HG02870 (cell line): ENCODE results near the gene GM2A.
A peak's percentile ranks its signal among the peaks of the same experiment; 100 is the strongest.
"Not testable (repeated sequence)": the region's sequence is repeated elsewhere in the genome, so short reads cannot be mapped to it uniquely, and the experiment has no call there.

ENCODE experiments used
- ATAC-seq: cut with Tn5 transposase; IDR thresholded peaks from one replicate; pipeline ENCODE4 v1.9.1; 2021; ENCODE audit warnings: mild to moderate bottlenecking, moderate library complexity; ENCODE audit not compliant: unreplicated experiment

The GM2A gene

GRCh38 chr5:151227918-151228447 is 25.0 kb upstream of the GM2A start:
- ATAC-seq, result no peak

GRCh38 chr5:151228986-151229385 is 24.0 kb upstream of the GM2A start:
- no peak for ATAC-seq

- no peak for ATAC-seq
Measured at GRCh38 chr5:151230048-151230680, 22.8 kb upstream of the GM2A start.

GRCh38 chr5:151231359-151231758 is 21.6 kb upstream of the GM2A start:
- ATAC-seq, result no peak

GRCh38 chr5:151233616-151234085 is 19.3 kb upstream of the GM2A start:
- peak; percentile 46 for ATAC-seq

GRCh38 chr5:151234476-151235238 is 18.3 kb upstream of the GM2A start:
- ATAC-seq, result peak; percentile 55

- ATAC-seq, result not testable (repeated sequence)
Measured at GRCh38 chr5:151235239-151235571, 17.8 kb upstream of the GM2A start.

GRCh38 chr5:151236888-151237287 is 16.1 kb upstream of the GM2A start:
- no peak for ATAC-seq

- no peak for ATAC-seq
Measured at GRCh38 chr5:151237685-151238084, 15.3 kb upstream of the GM2A start.

GRCh38 chr5:151238303-151238741 is 14.7 kb upstream of the GM2A start:
- ATAC-seq, result peak; percentile 37

GRCh38 chr5:151239237-151239861 is 13.6 kb upstream of the GM2A start:
- peak; percentile 46 for ATAC-seq

GRCh38 chr5:151240268-151240835 is 12.6 kb upstream of the GM2A start:
- not testable (repeated sequence) for ATAC-seq

GRCh38 chr5:151240924-151241635 is 11.9 kb upstream of the GM2A start:
- no peak for ATAC-seq

GRCh38 chr5:151243127-151243526 is 9.9 kb upstream of the GM2A start:
- ATAC-seq, result no peak

GRCh38 chr5:151243564-151243963 is 9.4 kb upstream of the GM2A start:
- ATAC-seq, result no peak

GRCh38 chr5:151244206-151244605 is 8.8 kb upstream of the GM2A start:
- no peak for ATAC-seq

- ATAC-seq, result no peak
Measured at GRCh38 chr5:151245680-151246219, 7.2 kb upstream of the GM2A start.

GRCh38 chr5:151248651-151249050 is 4.3 kb upstream of the GM2A start:
- no peak for ATAC-seq

- ATAC-seq, result no peak
Measured at GRCh38 chr5:151249281-151249680, 3.7 kb upstream of the GM2A start.

GRCh38 chr5:151250346-151251000 is 2.5 kb upstream of the GM2A start:
- ATAC-seq, result no peak
